ENCODE data around the gene PDZK1IP1.

The PDZK1IP1 gene

GRCh38 chr1:47178654-47179016 is 11.2 kb downstream of the PDZK1IP1 start:
- ChIA-PET CTCF (interaction anchor here (0.5 to 1.7 kb wide), 20 partner anchors 9 to 788 kb away, joined by 3 to 20 read pairs (median 4); partner anchors contain the start of genes PDZK1IP1 and STIL), POLR2A (ENCODE audit: low non-redundant PET) (interaction anchor here (0.9 kb wide), 1 partner anchor 14 kb away, joined by 4 read pairs; no protein-coding TSS in a partner anchor)
- DNase-seq (ENCODE audit: low spot score), result no peak
- peak overlapping the region; percentile 64 for H3K27ac ChIP-seq
- no peak for TF ChIP-seq CTCF (conservative IDR thresholded peaks at IDR 0.05; ENCODE audit: low read depth)

- no peak overlapping the region for H3K27ac ChIP-seq
- ChIA-PET CTCF (interaction anchor here (0.5 kb wide), 1 partner anchor 194 kb away, joined by 3 read pairs; no protein-coding TSS in a partner anchor), POLR2A (ENCODE audit: low non-redundant PET) (no interaction called here)
- TF ChIP-seq CTCF (conservative IDR thresholded peaks at IDR 0.05; ENCODE audit: low read depth), result no peak
- DNase-seq (ENCODE audit: low spot score), result no peak
Measured at GRCh38 chr1:47178020-47178419, 11.8 kb downstream of the PDZK1IP1 start.

- DNase-seq (ENCODE audit: low spot score), result peak; percentile 74
- no peak overlapping the region for H3K27ac ChIP-seq
- peak; percentile 98 for TF ChIP-seq CTCF (conservative IDR thresholded peaks at IDR 0.05; ENCODE audit: low read depth)
- POLR2A ChIA-PET (ENCODE audit: low non-redundant PET), result interaction anchor here (0.7 kb wide), 1 partner anchor 172 kb away, joined by 3 read pairs; no protein-coding TSS in a partner anchor
- CTCF ChIA-PET, result interaction anchor here (0.6 to 2.1 kb wide), 16 partner anchors 9 to 1042 kb away, joined by 3 to 12 read pairs (median 3); partner anchors contain the start of gene PDZK1IP1
Measured at GRCh38 chr1:47175227-47175934, 14.5 kb downstream of the PDZK1IP1 start.

GRCh38 chr1:47174656-47175020 is 15.2 kb downstream of the PDZK1IP1 start:
- DNase-seq (ENCODE audit: low spot score), result no peak
- ChIA-PET POLR2A (ENCODE audit: low non-redundant PET) (no interaction called here), CTCF (interaction anchor here (0.6 to 2.1 kb wide), 8 partner anchors 15 to 627 kb away, joined by 3 to 12 read pairs (median 3); partner anchors contain the start of gene PDZK1IP1)
- H3K27ac ChIP-seq, result no peak overlapping the region
- no peak for TF ChIP-seq CTCF (conservative IDR thresholded peaks at IDR 0.05; ENCODE audit: low read depth)

GRCh38 chr1:47172782-47173181 is 17.1 kb downstream of the PDZK1IP1 start:
- no peak for DNase-seq (ENCODE audit: low spot score)
- H3K27ac ChIP-seq, result no peak overlapping the region
- ChIA-PET POLR2A (ENCODE audit: low non-redundant PET) (no interaction called here), CTCF (no interaction called here)
- no peak for TF ChIP-seq CTCF (conservative IDR thresholded peaks at IDR 0.05; ENCODE audit: low read depth)

- no peak for DNase-seq (ENCODE audit: low spot score)
- POLR2A ChIA-PET (ENCODE audit: low non-redundant PET), result no interaction called here
- H3K27ac ChIP-seq, result no peak overlapping the region
- CTCF ChIA-PET, result interaction anchor here (0.8 kb wide), 1 partner anchor 29 kb away, joined by 4 read pairs; no protein-coding TSS in a partner anchor
- no peak for TF ChIP-seq CTCF (conservative IDR thresholded peaks at IDR 0.05; ENCODE audit: low read depth)
Measured at GRCh38 chr1:47164552-47164951, 25.3 kb downstream of the PDZK1IP1 start.

Data from RWPE1 (cell line).